GM13976 (cell line): Measurements from ENCODE around the gene RPS6KA2.

Experiments used
- DNase-seq: peaks from one replicate; pipeline ENCODE4 v3.0.0; 2012; ENCODE audit warnings: low spot score
- CTCF ChIP-seq: IDR thresholded peaks from 2 replicates; pipeline ENCODE4 v1.5.1; 2012; ENCODE audit warnings: borderline replicate concordance, mild to moderate bottlenecking; ENCODE audit not compliant: insufficient read depth; ENCODE audit errors: extremely low read depth, missing control alignments, control extremely low read depth
- in situ Hi-C: fragments of 300-500 bp; cut with MboI; formaldehyde crosslinking; loops from one replicate; pipeline ENCODE4 v1.12.0; 2022; ENCODE audit warnings: low sequenced_read_pairs, mixed read lengths, inconsistent platforms; ENCODE audit not compliant: unreplicated experiment

Gene RPS6KA2

GRCh38 chr6:166603043-166603690, 23.9 kb downstream of the RPS6KA2 start:
- in situ Hi-C loops: no loop called here
- TF ChIP-seq CTCF: no peak
- no peak for DNase-seq

GRCh38 chr6:166601956-166602355, 25.1 kb downstream of the RPS6KA2 start:
- TF ChIP-seq CTCF: no peak
- in situ Hi-C loops: no loop called here
- no peak for DNase-seq

GRCh38 chr6:166600931-166601330, 26.1 kb downstream of the RPS6KA2 start:
- in situ Hi-C loops: no loop called here

GRCh38 chr6:166599205-166599604, 27.8 kb downstream of the RPS6KA2 start:
- TF ChIP-seq CTCF: no peak
- DNase-seq: no peak
- in situ Hi-C loops: no loop called here

More at GRCh38 chr6:166600931-166601330, 26.1 kb downstream of the RPS6KA2 start:
- no peak for TF ChIP-seq CTCF
- no peak for DNase-seq

GRCh38 chr6:166598441-166599138, 28.5 kb downstream of the RPS6KA2 start:
- in situ Hi-C loops: no loop called here
- DNase-seq: no peak
- no peak for TF ChIP-seq CTCF

GRCh38 chr6:166597711-166598440, 29.2 kb downstream of the RPS6KA2 start:
- DNase-seq: no peak
- in situ Hi-C loops: no loop called here
- no peak for TF ChIP-seq CTCF
